WI38 (cell line): ENCODE results near the gene TASP1.
"Not testable (repeated sequence)": the region's sequence is repeated elsewhere in the genome, so short reads cannot be mapped to it uniquely, and the experiment has no call there.

ENCODE experiments used
- H3K4me3 ChIP-seq: 2 replicates; pipeline ENCODE4 v1.5.1; 2011; ENCODE audit warnings: low read depth, mild to moderate bottlenecking, control low read depth, low read length
- TF ChIP-seq, protein P1 (sequence below): IDR thresholded peaks from 2 replicates; pipeline ENCODE4 v1.5.1; 2012; ENCODE audit warnings: low read depth, mild to moderate bottlenecking, control low read depth, low read length

TASP1 gene

GRCh38 chr20:13363473-13363872, 275.3 kb downstream of the TASP1 start:
- H3K4me3 ChIP-seq: no peak overlapping the region
- TF ChIP-seq, protein P1, sequence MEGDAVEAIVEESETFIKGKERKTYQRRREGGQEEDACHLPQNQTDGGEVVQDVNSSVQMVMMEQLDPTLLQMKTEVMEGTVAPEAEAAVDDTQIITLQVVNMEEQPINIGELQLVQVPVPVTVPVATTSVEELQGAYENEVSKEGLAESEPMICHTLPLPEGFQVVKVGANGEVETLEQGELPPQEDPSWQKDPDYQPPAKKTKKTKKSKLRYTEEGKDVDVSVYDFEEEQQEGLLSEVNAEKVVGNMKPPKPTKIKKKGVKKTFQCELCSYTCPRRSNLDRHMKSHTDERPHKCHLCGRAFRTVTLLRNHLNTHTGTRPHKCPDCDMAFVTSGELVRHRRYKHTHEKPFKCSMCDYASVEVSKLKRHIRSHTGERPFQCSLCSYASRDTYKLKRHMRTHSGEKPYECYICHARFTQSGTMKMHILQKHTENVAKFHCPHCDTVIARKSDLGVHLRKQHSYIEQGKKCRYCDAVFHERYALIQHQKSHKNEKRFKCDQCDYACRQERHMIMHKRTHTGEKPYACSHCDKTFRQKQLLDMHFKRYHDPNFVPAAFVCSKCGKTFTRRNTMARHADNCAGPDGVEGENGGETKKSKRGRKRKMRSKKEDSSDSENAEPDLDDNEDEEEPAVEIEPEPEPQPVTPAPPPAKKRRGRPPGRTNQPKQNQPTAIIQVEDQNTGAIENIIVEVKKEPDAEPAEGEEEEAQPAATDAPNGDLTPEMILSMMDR: no peak

DNA sequence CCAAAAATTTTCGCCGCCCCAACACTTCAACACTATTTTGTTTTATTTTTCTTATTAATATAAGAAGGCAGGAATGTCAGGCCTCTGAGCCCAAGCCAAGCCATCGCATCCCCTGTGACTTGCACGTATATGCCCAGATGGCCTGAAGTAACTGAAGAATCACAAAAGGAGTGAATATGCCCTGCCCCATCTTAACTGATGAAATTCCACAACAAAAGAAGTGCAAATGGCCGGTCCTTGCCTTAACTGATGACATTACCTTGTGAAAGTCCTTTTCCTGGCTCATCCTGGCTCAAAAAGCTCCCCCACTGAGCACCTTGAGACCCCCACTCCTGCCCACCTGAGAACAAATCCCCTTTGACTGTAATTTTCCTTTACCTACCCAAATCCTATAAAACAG, 276.6 kb downstream of the TASP1 start:
- H3K4me3 ChIP-seq: not testable (repeated sequence)

- not testable (repeated sequence) for H3K4me3 ChIP-seq
These were observed 279.8 kb downstream of the TASP1 start for GRCh38 chr20:13358936-13359335.

- not testable (repeated sequence) for H3K4me3 ChIP-seq
These were observed 280.9 kb downstream of the TASP1 start for GRCh38 chr20:13357782-13358181.

DNA sequence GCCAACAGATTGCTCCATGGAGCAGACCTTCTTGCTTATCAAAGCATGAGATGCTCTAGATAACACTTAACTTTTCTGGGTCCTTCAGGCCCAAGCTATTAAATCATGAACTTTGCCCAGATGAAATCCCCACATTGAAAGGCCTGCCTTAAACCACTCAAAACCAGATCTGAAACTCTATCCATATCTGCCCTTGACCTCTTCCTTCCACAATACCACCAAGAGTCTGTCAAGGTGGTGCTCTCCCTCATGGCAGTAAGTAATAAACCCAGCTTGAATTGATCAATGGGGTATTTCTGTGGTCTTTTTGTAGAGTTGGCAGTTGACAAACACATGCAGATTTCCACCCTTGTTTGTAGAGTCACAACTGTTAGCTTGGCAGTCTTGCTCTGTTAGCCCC, 282.1 kb downstream of the TASP1 start:
- no peak overlapping the region for H3K4me3 ChIP-seq
- TF ChIP-seq, protein P1: no peak

GRCh38 chr20:13355941-13356486, 282.7 kb downstream of the TASP1 start:
- no peak overlapping the region for H3K4me3 ChIP-seq
- TF ChIP-seq, protein P1: no peak

DNA sequence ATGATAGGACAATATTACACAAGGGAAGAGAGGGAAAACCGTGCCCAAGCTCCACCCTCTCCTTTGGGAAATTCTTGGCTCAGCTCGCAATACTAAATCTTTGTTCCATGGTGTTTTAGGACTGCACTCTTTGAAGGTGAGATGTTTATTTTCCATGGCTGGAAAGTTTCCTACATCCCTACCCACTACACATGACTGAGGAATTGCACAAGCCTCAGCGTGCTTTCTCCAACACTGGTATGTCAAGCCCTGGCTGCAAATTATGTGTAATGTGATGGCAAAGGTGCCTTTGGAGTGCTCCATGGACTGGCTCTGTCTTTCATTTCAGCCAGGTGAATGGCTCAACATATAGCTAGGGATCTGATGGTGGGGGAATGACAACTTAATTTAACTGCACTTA, 283.3 kb downstream of the TASP1 start:
- H3K4me3 ChIP-seq: no peak overlapping the region
- TF ChIP-seq, protein P1: no peak

DNA sequence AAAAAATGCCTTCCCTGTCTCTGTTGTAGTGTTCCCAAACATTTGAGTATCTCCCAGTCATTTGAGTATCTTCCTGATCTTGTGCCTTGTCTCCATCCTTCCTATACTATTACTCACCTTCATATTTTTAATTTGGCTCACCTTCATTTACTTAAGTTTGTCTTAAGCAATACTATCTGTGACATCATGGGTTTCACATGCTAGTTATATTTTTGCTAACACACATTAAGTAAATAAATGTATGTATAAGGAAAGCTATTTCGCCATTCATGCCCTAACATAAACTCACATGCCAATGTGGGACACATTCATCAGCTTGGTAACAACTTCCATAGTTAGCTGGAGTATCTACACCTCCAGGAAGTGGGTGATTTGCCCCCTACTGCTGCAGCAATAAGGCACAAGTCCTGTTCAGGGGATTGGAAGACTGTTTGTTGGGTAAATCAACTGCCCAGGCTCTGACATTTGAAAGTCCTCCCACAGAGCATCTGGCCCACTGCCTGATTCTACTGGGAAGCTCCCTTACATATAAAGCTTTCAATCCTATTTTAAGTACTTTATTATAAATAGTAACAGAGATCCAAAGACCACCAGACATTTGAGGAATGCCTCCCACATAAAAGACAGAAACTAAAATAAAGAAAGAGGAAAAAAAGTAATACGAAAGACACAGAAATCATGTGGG, 285.3 kb downstream of the TASP1 start:
- TF ChIP-seq, protein P1: no peak
- no peak overlapping the region for H3K4me3 ChIP-seq

GRCh38 chr20:13349235-13349604, 289.5 kb downstream of the TASP1 start:
- TF ChIP-seq, protein P1: no peak
- no peak overlapping the region for H3K4me3 ChIP-seq
